Prostate gland (tissue), 2 donors: ENCODE results near the gene WNT8A.

Source experiments
- CTCF ChIP-seq, 4 experiments: fragments of 200-600 bp in 2 of 4; fragments of 450-650 bp in 2 of 4; sonication (generic) in 2 of 4; IDR thresholded peaks; 1 replicate in 3 of 4; 2 replicates in 1 of 4; pipeline ENCODE4 v1.5.1; 2016 to 2019; ENCODE audit warnings: antibody characterized with exemption in 4 of 4, mild to moderate bottlenecking in 2 of 4, moderate library complexity in 2 of 4
- POLR2A ChIP-seq: fragments of 450-650 bp; IDR thresholded peaks from one replicate; pipeline ENCODE4 v1.6.1; 2016; ENCODE audit warnings: antibody characterized with exemption, mild to moderate bottlenecking

GRCh38 chr5:138109463-138110265 lies 25.8 kb downstream of the WNT8A start:
- TF ChIP-seq CTCF (IDR thresholded peaks at IDR 0.05) (no peak), POLR2A (no peak)
